Epithelial cell of esophagus (primary cell): Measurements from ENCODE around the gene ASCC3.
"Not testable (repeated sequence)": the region's sequence is repeated elsewhere in the genome, so short reads cannot be mapped to it uniquely, and the experiment has no call there.

Source experiments
- DNase-seq: peaks from one replicate; pipeline ENCODE4 v3.0.0; 2010; ENCODE audit warnings: low read depth
- H3K4me3 ChIP-seq: 2 replicates; pipeline ENCODE4 v1.5.1; 2011; ENCODE audit warnings: mild to moderate bottlenecking, low read length, control low read depth
- TF ChIP-seq, protein P1 (sequence below): IDR thresholded peaks from 2 replicates; pipeline ENCODE4 v1.5.1; 2011; ENCODE audit warnings: low read depth, mild to moderate bottlenecking, low read length, control low read depth, inconsistent platforms; ENCODE audit not compliant: insufficient read depth; ENCODE audit errors: missing control alignments

Gene ASCC3

DNA sequence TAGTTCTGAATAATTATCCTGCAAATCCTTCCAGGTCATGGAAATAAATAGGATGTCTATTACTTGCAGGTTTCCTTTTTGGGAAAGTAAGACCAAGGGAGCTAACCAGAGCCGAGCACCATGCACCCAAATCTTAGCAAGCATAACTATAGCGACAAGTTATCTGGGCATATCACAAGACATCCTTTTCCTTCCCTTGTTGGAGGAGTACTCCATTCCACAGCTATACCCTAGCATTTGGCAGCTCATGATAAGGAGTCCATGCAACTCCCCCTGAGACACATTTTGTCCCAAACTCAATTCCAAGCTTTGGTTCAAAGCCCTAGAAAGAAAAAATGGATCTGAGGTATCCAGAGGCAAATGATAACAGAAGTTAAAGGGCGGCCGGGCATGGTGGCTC, 16.5 kb upstream of the ASCC3 start:
- TF ChIP-seq, protein P1, sequence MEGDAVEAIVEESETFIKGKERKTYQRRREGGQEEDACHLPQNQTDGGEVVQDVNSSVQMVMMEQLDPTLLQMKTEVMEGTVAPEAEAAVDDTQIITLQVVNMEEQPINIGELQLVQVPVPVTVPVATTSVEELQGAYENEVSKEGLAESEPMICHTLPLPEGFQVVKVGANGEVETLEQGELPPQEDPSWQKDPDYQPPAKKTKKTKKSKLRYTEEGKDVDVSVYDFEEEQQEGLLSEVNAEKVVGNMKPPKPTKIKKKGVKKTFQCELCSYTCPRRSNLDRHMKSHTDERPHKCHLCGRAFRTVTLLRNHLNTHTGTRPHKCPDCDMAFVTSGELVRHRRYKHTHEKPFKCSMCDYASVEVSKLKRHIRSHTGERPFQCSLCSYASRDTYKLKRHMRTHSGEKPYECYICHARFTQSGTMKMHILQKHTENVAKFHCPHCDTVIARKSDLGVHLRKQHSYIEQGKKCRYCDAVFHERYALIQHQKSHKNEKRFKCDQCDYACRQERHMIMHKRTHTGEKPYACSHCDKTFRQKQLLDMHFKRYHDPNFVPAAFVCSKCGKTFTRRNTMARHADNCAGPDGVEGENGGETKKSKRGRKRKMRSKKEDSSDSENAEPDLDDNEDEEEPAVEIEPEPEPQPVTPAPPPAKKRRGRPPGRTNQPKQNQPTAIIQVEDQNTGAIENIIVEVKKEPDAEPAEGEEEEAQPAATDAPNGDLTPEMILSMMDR: no peak
- DNase-seq: no peak
- no peak overlapping the region for H3K4me3 ChIP-seq

DNA sequence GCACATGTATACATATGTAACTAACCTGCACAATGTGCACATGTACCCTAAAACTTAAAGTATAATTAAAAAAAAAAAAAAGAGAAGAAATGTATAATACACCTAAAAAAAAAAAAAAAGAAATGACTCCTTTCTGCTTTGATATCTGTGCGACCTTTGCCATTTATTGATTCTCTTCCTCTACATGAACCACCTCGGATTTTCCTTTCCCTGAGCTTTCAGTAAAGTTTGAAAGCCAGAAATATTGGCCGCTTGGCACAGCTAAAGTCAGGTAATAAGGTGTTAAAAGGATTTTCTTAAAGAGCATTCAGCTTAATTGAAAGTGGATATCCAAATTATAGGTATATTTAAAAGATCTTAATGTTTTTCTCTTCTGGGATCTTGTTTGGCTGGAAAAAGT, 12.6 kb upstream of the ASCC3 start:
- TF ChIP-seq, protein P1: no peak
- DNase-seq: no peak
- no peak overlapping the region for H3K4me3 ChIP-seq

DNA sequence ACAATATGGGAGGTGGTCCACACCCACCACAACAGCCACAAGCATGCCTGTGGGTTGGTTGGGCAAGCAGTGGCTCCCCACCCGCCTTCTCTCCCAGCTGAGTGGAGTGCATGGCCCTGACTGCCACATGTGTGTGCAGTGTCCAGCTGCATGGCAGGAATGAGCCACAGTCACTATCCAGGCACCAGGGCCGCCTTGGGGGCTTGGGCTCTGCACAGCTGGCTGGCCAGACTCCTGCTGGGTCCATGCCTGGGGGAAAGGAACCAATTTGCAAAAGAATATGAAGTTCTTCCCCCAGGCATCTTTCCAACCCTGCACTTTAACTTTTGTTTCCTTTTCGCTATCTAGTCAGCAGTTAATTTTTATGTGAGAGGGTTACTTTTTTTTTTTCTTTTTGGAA, 11.6 kb upstream of the ASCC3 start:
- no peak for DNase-seq
- TF ChIP-seq, protein P1: no peak
- H3K4me3 ChIP-seq: no peak overlapping the region

DNA sequence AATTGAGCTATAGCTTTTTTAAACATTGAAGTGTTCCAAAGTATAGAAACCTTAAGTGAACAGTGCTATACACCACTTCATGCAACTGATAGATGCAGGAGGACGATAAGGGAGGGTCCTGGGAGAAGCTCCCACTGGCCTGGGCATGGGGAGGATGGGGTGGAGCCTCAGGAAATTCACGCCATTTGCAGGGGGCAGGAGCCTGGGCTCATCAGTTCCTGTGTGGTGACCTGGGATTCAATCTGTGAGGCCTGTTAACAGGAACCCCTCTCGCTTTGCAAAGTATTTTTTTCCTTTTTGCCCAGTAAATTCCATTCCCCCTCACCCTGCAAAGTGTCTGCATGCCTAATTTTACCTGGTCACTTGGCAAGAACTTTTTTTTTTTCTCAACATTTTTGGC, 11.0 kb upstream of the ASCC3 start:
- TF ChIP-seq, protein P1: no peak
- no peak for DNase-seq
- no peak overlapping the region for H3K4me3 ChIP-seq

DNA sequence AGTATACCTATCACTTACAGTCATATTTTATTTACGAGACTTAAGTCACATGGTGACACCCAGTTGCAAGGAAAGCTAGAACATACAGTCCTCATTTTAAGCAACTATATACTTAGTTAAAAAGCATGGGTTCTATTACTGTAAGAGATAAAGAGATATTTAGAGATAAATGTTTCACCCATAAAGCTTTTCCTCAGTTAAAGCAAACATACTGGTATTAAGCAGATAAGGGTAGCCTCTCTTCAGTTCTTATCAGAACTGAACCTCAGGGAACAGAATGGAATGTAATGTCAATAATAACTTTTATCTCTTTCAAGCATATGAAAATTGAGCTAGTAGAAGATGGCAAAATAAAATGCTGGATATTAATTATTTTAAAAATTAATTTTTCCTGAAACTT, 9.9 kb upstream of the ASCC3 start:
- TF ChIP-seq, protein P1: no peak
- no peak overlapping the region for H3K4me3 ChIP-seq

DNA sequence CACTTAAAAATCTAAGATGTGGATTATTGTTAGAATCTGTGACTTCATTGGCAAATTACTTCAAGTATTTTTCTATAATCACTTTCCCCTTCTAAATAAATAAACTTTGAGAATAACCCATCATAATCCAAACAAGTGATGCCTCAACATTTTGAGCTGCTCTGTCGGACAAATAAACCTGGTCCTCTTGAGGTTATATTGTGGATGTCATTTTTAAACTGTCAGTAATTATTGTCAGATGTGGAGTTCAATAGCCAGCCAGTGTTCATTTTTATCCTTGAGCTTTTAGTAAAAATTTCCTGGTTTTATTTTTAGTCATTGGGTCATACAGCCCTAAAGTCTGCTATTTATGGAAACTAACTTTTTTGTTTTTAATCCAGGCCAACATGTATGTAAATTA, 9.5 kb upstream of the ASCC3 start:
- not testable (repeated sequence) for DNase-seq, H3K4me3 ChIP-seq

More for the DNA sequence above, 9.9 kb upstream of the ASCC3 start:
- DNase-seq: no peak

DNA sequence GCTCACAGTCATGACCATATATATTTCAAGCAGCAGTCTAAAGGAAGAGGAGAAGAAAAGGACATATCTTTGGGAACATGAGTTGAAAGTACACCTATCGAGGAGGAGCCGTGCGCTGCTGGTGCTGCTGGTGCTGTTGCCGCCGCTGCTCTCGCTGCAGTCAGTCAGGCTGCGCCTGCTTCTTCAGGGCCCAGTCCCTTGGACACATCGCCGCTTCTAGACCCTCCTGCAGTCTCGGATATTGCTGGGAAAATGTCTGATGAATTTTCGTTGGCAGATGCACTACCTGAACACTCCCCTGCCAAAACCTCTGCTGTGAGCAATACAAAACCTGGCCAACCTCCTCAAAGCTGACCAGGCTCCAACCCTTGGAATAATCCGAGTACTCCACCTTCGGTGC, 8.2 kb upstream of the ASCC3 start:
- H3K4me3 ChIP-seq: no peak overlapping the region
- TF ChIP-seq, protein P1: no peak
- no peak for DNase-seq

DNA sequence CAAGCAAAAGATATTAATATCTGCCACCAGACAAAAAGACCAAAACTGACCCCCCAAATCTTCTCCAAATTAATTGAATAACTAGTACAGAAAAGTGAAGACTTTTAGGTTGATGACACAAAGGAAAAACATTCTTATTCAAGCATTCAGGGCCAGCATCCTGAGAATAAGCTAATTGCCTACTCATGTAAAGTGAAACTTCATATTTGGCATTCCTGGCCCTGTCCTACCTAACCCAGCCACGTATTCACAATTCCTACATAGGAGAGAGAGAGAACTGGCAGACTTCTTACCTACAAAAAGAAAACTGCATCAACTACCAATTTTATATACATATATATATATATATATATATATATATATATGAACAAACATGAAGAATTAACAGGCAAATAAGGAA, 4.9 kb upstream of the ASCC3 start:
- DNase-seq: peak; percentile 24
- TF ChIP-seq, protein P1: no peak
- no peak overlapping the region for H3K4me3 ChIP-seq
